Activated CD8-positive, alpha-beta memory T cell treated with anti-CD3 and anti-CD28 coated beads for 36 hours (primary cell): Measurements from ENCODE around the gene MILR1. TPM values are rescaled to one million over a fixed set of nuclear protein-coding genes. Genes with fewer than 3 reads are reported as not detected.
"Not testable (repeated sequence)": the region's sequence is repeated elsewhere in the genome, so short reads cannot be mapped to it uniquely, and the experiment has no call there.

ENCODE experiments used
- CTCF ChIA-PET: fragments of 350-600 bp; sonication (Branson Sonifier 250); formaldehyde crosslinking; loops from one replicate; lab custom pipeline; 2021; ENCODE audit warnings: antibody characterized with exemption; lab: Charles Lee
- POLR2A ChIA-PET: fragments of 350-600 bp; sonication (Branson Sonifier 250); formaldehyde crosslinking; loops from one replicate; lab custom pipeline; 2021; ENCODE audit warnings: antibody characterized with exemption; lab: Charles Lee
- total RNA-seq, 2 experiments: library from RNA; stranded (reverse); gene quantifications; one replicate each; pipeline ENCODE4 v1.2.3, GENCODE V29; 2021

Gene MILR1
- total RNA-seq, 2 experiments from 2014 or later, result 0.75 to 1.2 TPM

DNA sequence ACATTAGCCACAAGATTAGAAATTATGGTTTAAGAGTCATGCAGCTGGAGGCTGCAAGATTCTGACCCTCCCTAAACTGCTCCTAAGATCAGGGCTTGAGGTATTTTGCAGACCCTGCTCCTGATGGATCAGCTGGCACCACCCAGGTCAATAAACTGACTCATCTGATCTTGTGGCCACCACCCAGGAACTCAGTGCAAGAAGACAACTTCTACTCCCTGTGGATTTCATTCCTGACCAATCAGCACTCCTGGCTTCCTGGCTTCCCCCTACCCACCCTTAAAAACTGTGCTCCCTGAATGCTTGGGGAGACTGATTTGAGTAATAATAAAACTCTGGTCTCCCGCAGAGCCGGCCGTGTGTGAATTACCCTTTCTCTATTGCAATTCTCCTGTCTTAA is 25.0 kb upstream of the MILR1 start:
- CTCF ChIA-PET, result interaction anchor here (1.3 kb wide), 1 partner anchor 121 kb away, joined by 3 read pairs; no protein-coding TSS in a partner anchor

DNA sequence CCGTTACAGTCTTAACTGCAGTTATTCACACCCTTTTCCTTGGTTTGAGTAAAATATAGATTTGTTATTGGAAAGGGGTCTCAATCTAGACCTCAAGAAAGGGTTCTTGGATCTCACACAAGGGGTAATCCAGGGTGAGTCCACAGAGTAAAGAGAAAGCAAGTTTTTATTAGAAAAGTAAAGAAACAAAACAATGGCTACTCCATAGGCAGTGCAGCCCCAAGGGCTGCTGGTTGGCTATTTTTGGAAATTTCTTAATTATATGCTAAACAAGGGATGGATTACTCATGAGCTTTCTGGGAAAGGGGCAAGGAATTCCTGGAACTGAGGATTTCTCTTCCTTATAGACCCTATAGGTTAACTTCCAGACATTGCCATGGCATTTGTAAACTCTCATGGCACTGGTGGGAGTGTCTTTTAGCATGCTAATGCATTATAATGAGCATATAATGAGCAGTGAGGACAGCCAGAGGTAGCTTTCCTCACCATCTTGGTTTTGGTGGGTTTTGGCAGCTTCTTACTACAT is 24.5 kb upstream of the MILR1 start:
- POLR2A ChIA-PET, result no interaction called here
- CTCF ChIA-PET, result no interaction called here

More for the DNA sequence above, 25.0 kb upstream of the MILR1 start:
- POLR2A ChIA-PET, result no interaction called here

DNA sequence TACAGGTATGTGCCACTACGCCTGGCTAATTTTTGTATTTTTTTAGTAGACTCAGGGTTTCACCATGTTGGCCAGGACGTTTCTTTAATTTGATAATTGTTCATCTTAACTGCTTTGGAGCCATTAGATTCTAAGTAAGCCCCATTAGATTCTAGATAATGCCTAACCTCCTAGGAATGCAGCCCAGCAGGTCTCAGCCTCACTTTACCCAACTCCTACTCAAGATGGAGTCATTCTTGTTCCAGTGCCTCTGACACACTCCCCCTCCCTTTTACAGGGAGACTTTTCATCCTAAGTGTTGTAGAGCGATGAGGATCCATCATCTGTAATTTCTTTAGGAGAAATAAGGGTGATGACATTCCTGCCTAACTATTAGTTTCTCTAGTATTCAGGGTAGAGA is 23.7 kb upstream of the MILR1 start:
- ChIA-PET POLR2A (no interaction called here), CTCF (no interaction called here)

DNA sequence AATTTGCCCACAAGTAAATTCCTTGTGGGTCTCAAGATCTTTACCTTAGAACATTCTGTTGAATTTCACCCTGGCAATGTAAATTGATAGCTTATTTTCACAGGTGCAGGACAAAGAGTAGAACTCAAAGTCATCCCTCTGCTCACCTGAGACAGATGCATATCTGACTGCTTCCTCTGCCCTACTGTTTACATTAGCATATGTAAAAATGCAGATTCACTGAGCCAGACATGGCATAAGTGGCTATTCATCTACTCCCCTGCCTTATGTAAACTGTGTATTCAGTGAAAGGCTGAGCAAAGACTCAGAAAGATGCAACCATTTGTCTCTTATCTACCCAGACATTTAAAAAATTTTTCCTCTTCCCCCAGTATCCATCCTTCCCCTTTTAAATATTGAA is 22.3 kb upstream of the MILR1 start:
- ChIA-PET CTCF (interaction anchor here (0.9 kb wide), 1 partner anchor 8 kb away, joined by 3 read pairs; no protein-coding TSS in a partner anchor), POLR2A (no interaction called here)

DNA sequence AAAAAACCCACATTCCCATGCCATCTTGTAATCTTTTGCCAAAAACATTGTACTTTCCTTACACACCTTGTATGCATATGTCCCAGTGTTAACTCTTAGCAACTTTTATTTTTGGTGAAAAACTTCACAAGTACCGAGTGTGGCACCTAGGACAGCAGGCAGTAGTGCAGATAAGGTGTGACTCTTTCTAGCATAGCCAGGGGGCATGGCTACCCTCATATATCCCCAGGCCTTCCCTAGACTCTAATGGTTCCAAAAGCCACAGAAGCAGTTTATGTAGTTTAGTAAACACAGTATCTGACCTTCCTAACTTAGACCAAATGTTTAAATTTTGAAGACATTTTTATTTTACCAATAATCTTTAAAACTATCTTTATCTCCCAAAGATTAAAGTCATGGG is 20.5 kb upstream of the MILR1 start:
- POLR2A ChIA-PET, result no interaction called here
- CTCF ChIA-PET, result no interaction called here

DNA sequence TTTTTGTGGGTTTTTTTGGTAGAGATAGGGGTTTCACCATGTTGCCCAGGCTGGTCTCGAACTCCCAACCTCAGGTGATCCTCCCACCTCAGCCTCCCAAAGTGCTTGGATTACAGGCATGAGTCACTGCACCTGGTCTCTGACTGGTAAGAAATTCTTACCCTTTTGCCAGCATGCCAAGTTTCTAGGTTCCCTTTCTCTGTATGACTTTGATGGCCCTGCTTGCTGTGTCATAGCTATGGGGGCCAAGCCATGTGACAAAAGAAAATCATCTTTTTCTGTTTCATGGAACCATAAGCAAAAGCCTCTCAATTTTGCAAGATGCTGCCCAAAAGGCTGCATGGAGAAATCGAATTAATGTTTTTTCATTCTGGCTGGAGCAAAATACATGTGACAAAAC is 18.9 kb upstream of the MILR1 start:
- POLR2A ChIA-PET, result not testable (repeated sequence)
- CTCF ChIA-PET, result interaction anchor here (1.7 kb wide), 1 partner anchor 11 kb away, joined by 8 read pairs; no protein-coding TSS in a partner anchor

DNA sequence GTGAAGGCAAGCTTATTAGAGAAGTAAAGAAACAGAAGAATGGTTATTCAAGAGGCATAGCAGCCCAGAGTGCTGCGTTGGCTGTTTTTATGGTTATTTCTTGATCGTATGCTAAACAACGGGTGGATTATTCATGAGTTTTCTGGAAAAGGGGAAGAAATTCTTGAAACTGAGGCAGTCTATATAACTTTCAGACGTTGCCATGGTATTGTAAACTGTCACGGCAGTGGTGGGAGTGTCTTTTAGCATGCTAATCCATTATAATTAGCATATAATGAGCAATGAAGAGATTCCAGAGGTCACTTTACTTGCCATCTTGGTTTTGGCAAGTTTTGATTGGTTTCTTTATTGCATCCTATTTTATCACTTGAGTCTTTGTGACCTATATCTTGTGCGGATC is 17.4 kb upstream of the MILR1 start:
- POLR2A ChIA-PET, result no interaction called here

DNA sequence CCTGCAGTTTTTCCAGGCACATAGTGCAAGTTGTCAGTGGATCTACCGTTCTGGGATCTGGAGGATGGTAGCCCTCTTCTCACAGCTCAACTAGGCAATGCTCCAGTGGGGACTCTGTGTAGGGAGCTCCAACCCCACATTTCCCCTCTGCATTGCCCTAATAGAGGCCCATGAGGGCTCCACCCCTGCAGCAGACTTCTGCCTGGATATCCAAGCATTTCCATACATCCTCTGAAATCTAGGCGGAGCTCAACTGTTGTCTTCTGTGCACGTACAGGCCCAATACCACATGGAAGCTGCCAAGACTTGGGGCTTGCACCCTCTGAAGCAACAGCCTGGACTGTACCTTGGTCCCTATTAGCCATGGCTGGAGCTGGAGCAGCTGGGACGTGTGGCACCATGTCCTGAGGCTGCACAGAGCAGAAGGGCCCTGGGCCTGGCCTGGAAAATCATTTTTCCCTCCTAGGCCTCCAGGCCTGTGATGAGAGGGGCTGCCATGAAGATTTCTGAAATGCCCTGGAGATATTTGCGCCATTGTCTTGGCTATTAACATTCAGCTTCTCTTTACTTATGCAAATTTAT is 10.9 kb upstream of the MILR1 start:
- CTCF ChIA-PET, result no interaction called here

More for the DNA sequence above, 17.4 kb upstream of the MILR1 start:
- CTCF ChIA-PET, result interaction anchor here (0.7 kb wide), 1 partner anchor 13 kb away, joined by 3 read pairs; no protein-coding TSS in a partner anchor

DNA sequence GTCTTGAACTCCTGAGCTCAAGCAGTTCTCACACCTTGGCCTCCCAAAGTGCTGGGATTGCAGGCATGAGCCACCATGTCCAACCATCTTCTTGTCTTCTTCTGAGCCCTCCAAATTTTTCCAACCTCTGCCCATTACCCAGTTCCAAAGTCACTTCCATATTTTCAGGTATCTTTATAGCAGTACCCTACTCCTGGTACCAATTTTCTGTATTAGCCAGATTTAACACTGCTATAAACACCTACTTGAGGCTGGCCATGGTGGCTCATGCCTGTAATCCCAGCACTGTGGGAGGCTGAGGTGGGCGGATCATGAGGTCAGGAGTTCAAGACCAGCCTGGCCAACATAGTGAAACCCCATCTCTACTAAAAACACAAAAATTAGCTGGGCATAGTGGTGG is 9.4 kb upstream of the MILR1 start:
- POLR2A ChIA-PET, result not testable (repeated sequence)
- CTCF ChIA-PET, result interaction anchor here (0.7 kb wide), 1 partner anchor 590 kb away, joined by 4 read pairs; no protein-coding TSS in a partner anchor

More for the DNA sequence above, 10.9 kb upstream of the MILR1 start:
- POLR2A ChIA-PET, result interaction anchor here (0.6 kb wide), 1 partner anchor 112 kb away, joined by 3 read pairs; no protein-coding TSS in a partner anchor

DNA sequence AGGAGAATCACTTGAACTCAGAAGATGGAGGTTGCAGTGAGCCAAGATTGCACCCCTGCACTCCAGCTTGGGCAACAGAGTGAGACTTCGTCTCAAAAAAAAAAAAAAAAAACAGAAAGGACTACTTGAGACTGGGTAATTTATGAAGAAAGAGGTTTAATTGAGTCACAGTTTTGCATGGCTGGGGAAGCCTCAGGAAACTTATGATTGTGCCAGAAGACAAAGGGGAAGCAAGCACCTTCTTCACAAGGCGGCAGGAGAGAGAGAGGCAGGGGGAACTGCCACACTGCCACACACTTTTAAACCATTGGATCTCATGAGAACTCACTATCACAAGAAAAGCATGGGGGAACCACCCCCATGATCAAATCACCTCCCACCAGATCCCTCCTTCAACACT is 9.0 kb upstream of the MILR1 start:
- CTCF ChIA-PET, result interaction anchor here (0.7 kb wide), 1 partner anchor 590 kb away, joined by 4 read pairs; no protein-coding TSS in a partner anchor

DNA sequence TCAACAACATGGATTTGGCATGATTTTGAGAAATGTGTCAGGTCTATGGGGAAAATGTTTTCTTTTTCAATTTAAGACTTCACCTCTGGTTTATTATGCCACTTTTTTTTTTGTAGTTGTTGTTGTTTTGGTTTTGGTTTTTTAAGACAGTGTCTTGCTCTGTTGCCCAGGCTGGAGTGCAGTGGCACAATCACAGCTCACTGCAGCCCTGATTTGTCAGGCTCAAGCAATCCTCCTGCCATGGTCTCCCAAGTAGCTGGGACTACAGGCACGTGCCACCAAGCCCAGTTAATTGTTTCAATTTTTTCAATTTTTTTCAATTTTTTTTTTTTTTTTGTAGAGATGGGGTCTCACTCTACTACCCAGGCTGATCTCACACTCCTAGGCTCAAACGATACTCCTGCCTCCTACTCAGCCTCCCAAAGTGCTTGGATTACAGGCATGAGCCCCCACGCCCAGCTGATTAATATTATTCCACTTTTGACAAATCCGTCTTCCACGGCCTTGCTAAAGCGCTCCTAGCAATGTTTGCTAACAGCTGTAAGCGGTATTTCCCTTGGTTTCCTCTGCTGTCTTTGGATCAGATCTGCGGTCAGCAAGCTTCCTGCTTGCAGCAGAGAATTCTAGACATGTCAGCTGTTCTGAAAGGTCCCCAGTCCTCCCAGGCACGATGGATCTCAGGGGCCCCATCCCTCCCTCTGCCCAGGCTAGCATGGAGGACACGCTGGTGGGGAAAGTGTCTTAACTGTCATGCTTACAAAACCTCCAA is 7.0 kb upstream of the MILR1 start:
- POLR2A ChIA-PET, result no interaction called here
- CTCF ChIA-PET, result interaction anchor here (0.6 kb wide), 1 partner anchor 82 kb away, joined by 3 read pairs; no protein-coding TSS in a partner anchor

More for the DNA sequence above, 9.0 kb upstream of the MILR1 start:
- POLR2A ChIA-PET, result no interaction called here

DNA sequence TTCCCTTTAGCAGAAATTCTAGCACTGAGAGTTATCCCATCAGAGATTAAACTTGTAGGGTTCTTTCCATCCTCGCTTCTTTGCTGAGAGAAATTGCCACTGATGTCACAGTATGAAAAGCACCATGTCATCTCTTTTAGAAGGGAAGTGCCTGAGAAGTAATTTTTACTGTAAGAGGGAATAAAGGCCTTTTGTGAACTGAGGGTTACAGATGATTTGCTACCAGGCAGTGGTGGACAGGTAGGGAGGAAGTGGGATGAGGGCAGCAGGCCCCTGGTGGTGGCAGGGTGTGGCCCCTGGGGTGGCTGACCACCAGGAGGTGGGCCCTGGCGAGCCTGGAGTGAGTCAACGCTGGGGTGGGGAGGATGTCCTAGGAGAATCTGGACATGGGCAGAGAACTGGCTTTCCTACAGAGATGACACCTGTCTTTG is 6.4 kb upstream of the MILR1 start:
- POLR2A ChIA-PET, result no interaction called here
- CTCF ChIA-PET, result interaction anchor here (0.6 kb wide), 1 partner anchor 28 kb away, joined by 3 read pairs; no protein-coding TSS in a partner anchor

DNA sequence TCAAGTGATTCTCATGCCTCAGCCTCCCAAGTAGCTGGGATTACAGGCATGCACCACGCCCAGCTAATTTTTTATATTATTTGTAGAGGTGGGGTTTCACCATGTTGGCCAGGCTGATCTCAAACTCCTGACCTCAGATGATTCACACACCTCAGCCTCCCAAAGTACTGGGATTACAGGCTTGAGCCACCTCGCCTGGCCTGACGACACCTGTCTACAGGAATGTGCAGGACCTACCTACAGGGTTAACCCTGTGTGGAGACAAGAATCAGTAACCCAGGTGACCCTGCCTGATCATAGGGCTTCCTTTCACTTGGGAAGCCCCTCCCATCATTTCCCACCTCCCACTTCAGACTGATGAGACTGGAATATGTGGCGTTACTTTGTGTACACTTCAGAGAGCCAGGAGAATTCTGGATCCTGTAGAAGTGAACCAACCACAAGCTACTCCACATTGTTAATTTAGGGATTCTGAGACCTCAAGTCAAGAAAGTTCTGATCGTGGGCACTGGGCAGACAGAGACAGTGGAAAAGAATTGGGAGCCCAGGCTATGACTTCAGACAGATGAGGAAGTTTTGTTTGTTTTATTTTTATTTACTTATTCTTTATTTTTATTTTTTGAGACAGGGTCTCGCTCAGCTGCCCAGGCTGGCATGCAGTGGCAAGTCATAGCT is 5.7 kb upstream of the MILR1 start:
- CTCF ChIA-PET, result interaction anchor here (0.6 kb wide), 1 partner anchor 27 kb away, joined by 3 read pairs; no protein-coding TSS in a partner anchor
- POLR2A ChIA-PET, result no interaction called here

DNA sequence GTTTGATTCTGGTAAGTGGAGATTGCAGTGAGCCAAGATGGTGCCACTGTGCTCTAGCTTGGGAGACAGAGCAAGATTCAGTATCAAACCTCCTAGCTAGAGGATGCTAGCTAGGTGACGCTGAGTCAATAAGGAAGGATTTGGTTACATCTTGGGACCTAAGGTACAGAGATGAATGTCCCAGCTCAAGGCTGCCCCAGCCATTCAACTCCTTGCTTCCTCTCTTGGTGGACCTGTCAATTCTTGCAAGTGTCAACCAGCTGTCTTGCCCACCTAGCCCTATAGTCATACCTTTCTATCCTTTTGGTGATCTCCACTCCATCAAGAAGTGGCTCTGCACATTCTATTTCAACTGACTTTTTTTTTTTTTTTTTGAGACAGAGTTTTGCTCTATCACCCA is 1.4 kb upstream of the MILR1 start:
- ChIA-PET CTCF (interaction anchor here (0.7 kb wide), 1 partner anchor 80 kb away, joined by 3 read pairs; no protein-coding TSS in a partner anchor), POLR2A (no interaction called here)

DNA sequence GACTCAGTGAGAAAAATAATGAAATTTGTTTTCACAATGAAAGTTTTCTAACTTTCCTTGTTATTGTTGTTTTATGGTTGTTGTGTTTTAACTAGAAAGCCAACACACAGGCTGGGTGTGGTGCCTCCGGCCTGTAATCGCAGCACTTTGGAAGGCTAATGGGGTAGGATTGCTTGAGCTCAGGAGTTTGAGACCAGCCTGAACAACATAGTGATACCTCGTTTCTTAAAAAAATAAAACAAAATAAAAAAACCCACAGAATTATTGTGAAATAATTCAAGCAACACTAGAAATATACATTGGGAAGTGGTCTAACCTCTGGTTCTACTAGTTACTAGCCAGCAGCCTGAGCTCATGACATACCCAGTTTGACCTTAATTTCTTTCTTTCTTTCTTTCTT is 630 bp downstream of the MILR1 start:
- POLR2A ChIA-PET, result no interaction called here
- CTCF ChIA-PET, result interaction anchor here (0.5 kb wide), 1 partner anchor 14 kb away, joined by 4 read pairs; no protein-coding TSS in a partner anchor

DNA sequence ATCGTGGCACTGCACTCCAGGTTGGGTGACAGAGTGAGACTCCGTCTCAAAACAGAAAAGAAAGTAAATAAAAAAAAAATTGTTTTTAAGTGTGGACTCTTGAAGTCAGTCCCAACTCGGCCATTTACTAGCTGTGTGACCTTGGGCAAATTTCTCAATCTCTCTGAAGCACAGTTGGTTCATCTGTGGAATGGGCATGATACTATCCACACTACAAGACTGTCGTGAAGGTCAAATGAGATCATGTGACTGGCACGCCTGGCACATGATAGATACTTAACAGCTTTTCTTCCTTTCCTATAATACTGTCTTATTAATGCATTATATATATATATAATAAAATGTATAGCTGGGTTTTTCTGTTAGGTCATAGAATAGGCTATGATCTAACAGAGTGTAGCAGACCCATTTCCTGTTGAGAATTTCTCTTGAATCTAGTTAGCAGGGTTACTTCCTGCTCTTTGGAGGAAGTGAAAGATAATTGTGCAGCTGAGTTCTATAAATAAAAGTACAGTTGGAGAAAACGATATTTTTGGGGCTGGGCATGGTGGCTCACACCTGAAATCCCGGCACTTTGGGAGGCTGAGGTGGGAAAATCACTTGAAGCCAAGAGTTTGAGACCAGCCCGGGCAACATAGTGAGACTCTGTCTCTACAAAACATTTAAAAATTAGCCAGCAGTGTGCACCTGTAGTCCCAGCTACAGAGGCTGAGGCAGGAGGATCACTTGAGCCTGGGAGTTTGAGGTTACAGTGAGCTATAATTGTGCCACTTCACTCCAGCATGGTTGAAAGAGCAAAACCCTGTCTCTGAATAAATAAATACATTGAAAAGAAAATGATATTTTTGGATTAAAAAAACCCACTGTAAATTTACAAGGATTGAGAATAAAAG is 7.3 kb downstream of the MILR1 start:
- ChIA-PET CTCF (interaction anchor here (1.2 kb wide), 1 partner anchor 36 kb away, joined by 4 read pairs; no protein-coding TSS in a partner anchor), POLR2A (no interaction called here)

DNA sequence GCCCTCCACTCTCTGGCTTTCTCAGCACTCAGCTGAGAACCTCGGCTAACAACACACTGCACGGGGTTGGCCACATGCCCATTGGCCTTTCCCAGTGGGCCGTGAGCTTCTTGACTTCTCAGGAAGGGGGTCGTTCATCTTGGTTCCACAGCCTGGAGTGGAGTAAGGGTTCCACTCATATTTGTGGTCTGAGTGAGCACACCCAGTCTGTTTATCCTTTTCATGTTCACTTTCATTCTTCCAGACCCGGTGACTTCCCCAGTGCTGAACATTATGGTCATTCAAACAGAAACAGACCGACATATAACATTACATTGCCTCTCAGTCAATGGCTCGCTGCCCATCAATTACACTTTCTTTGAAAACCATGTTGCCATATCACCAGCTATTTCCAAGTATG is 8.2 kb downstream of the MILR1 start:
- POLR2A ChIA-PET, result no interaction called here
- CTCF ChIA-PET, result interaction anchor here (1.2 kb wide), 1 partner anchor 37 kb away, joined by 4 read pairs; no protein-coding TSS in a partner anchor

DNA sequence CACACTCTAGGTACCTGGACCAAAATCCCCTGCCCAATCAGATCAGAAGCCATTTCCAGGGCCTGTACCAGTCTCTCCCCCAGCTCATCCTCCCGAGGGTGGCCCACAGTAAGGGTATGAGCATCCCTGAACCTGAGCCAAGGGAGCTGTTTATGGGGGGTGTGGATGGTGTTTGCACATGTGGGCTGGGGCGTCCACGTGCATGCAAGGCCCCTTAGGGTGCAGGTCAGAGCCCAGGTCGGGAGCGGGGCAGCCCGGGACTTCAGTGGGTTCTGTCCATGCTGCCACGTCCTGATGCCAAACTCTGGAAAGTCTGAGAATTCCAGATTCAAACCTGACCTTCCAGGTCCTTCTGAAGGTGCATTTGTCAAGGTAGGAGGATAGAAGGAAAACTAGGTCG is 9.8 kb downstream of the MILR1 start:
- CTCF ChIA-PET, result no interaction called here

More for the DNA sequence above, 9.8 kb downstream of the MILR1 start:
- POLR2A ChIA-PET, result no interaction called here
